Measurements from ENCODE around the gene NBEA. TPM values are rescaled to one million over a fixed set of nuclear protein-coding genes. Genes with fewer than 3 reads are reported as not detected.
A peak's percentile ranks its signal among the peaks of the same experiment; 100 is the strongest.

The NBEA gene
- total and polyA plus RNA-seq, 8 donors = 1.6 to 36.0 (median 7.7) TPM

GRCh38 chr13:35473802-35474201 lies 531.7 kb downstream of the NBEA start:
- peaks cover 0 to 30% (median 22%) of the 10 kb centered on the region in 4 donors for H3K4me1 ChIP-seq
- H3K27me3 ChIP-seq = peaks cover 0 to 88% (median 51%) of the 10 kb centered on the region in 3 donors
- H3K27ac ChIP-seq = no peak overlapping the region
- WGBS, 5 donors = 77 to 89% (median 85%) methylated on average over 2 of the region's 2 CpGs
- H3K4me3 ChIP-seq = no peak overlapping the region
- TF ChIP-seq CTCF (IDR thresholded peaks at IDR 0.05) = no peak
- TF ChIP-seq POLR2A (IDR thresholded peaks at IDR 0.05) = no peak
- no peak for TF ChIP-seq POLR2AphosphoS5 (IDR thresholded peaks at IDR 0.05)
- TF ChIP-seq EP300 (IDR thresholded peaks at IDR 0.05) = no peak
- intact Hi-C loops (cut with DNase I; ENCODE audit: low total_unique reads) = no loop called here
- peaks cover 0 to 15% (median 0%) of the 10 kb centered on the region in 4 donors for H3K9me3 ChIP-seq
- H3K36me3 ChIP-seq = no peaks in the 10 kb centered on the region
- no peak for DNase-seq

- no peaks in the 10 kb centered on the region for H3K36me3 ChIP-seq
- TF ChIP-seq POLR2A (IDR thresholded peaks at IDR 0.05) (no peak), POLR2AphosphoS5 (IDR thresholded peaks at IDR 0.05) (no peak), EP300 (IDR thresholded peaks at IDR 0.05) (no peak), CTCF (IDR thresholded peaks at IDR 0.05) (no peak)
- DNase-seq = peak in 1 of 2 donors; percentile 44
- H3K4me3 ChIP-seq = peak overlapping the region; percentile 43 to 61 (median 48)
- H3K9me3 ChIP-seq = peaks cover 0 to 15% (median 0%) of the 10 kb centered on the region in 4 donors
- intact Hi-C loops (cut with DNase I; ENCODE audit: low total_unique reads) = no loop called here
- peaks cover 0 to 92% (median 56%) of the 10 kb centered on the region in 3 donors for H3K27me3 ChIP-seq
- H3K27ac ChIP-seq = peak overlapping the region; percentile 36 to 76 (median 46)
- 33 to 39% (median 38%) methylated on average over 17 of the region's 17 CpGs for whole genome bisulfite sequencing, 5 donors
- H3K4me1 ChIP-seq = peaks cover 0 to 30% (median 22%) of the 10 kb centered on the region in 4 donors
Observed at GRCh38 chr13:35474496-35475211, 532.6 kb downstream of the NBEA start.

GRCh38 chr13:35475212-35475959 lies 533.3 kb downstream of the NBEA start:
- Histone ChIP-seq H3K36me3 (no peaks in the 10 kb centered on the region), H3K27ac (peak overlapping the region; percentile 36 to 76 (median 46)), H3K4me3 (peak overlapping the region; percentile 43 to 61 (median 48)), H3K27me3 (peaks cover 0 to 84% (median 53%) of the 10 kb centered on the region in 3 donors), H3K4me1 (peaks cover 0 to 25% (median 20%) of the 10 kb centered on the region in 4 donors), H3K9me3 (peaks cover 0 to 15% (median 0%) of the 10 kb centered on the region in 4 donors)
- peak; percentile 39 to 57 for DNase-seq
- no peak for TF ChIP-seq EP300 (IDR thresholded peaks at IDR 0.05)
- no peak for TF ChIP-seq CTCF (IDR thresholded peaks at IDR 0.05)
- TF ChIP-seq POLR2A (IDR thresholded peaks at IDR 0.05) = no peak
- no peak for TF ChIP-seq POLR2AphosphoS5 (IDR thresholded peaks at IDR 0.05)
- 13 to 29% (median 16%) methylated on average over 46 to 47 of the region's 47 CpGs for whole genome bisulfite sequencing, 5 donors
- intact Hi-C loops (cut with DNase I; ENCODE audit: low total_unique reads) = no loop called here

All from stomach (tissue), 9 donors.